SW 1271 (cell line): ENCODE measurements around the gene NRXN2.

Source experiments
- DNase-seq, 2 experiments: peaks; one replicate each; lab custom pipeline; 2025; lab: John Stamatoyannopoulos, UW

Gene NRXN2

GRCh38 chr11:64590763-64591221 lies 132.2 kb downstream of the NRXN2 start, which contains the start of gene SLC22A12:
TSS of gene SLC22A12 (plus strand) at chr11:64591220. CDS start at chr11:64591557, 337 bp downstream.
- no peak for DNase-seq

- no peak for DNase-seq
These were observed 134.3 kb downstream of the NRXN2 start for GRCh38 chr11:64588701-64589100.

- DNase-seq, result no peak
These were observed 136.6 kb downstream of the NRXN2 start for GRCh38 chr11:64586366-64586765.

- DNase-seq, result no peak
These were observed 137.8 kb downstream of the NRXN2 start for GRCh38 chr11:64585150-64585549.

GRCh38 chr11:64583296-64584262 lies 139.4 kb downstream of the NRXN2 start:
- DNase-seq, result no peak

- no peak for DNase-seq
These were observed 140.1 kb downstream of the NRXN2 start for GRCh38 chr11:64582885-64583284.

- DNase-seq, result no peak
These were observed 141.9 kb downstream of the NRXN2 start for GRCh38 chr11:64581057-64581523.

GRCh38 chr11:64580412-64580811 lies 142.6 kb downstream of the NRXN2 start:
- no peak for DNase-seq

- no peak for DNase-seq
These were observed 145.8 kb downstream of the NRXN2 start for GRCh38 chr11:64577202-64577601.

- DNase-seq, result no peak
These were observed 150.9 kb downstream of the NRXN2 start for GRCh38 chr11:64572143-64572542.

GRCh38 chr11:64571410-64572091 lies 151.4 kb downstream of the NRXN2 start:
- DNase-seq, result no peak

- no peak for DNase-seq
These were observed 152.0 kb downstream of the NRXN2 start for GRCh38 chr11:64571050-64571409.

- DNase-seq, result no peak
These were observed 152.7 kb downstream of the NRXN2 start for GRCh38 chr11:64570341-64570740.

- DNase-seq, result no peak
These were observed 153.6 kb downstream of the NRXN2 start for GRCh38 chr11:64569300-64569970.

GRCh38 chr11:64568584-64569140 lies 154.3 kb downstream of the NRXN2 start:
- DNase-seq, result no peak

- no peak for DNase-seq
These were observed 154.9 kb downstream of the NRXN2 start for GRCh38 chr11:64568041-64568571.

- DNase-seq, result no peak
These were observed 155.8 kb downstream of the NRXN2 start for GRCh38 chr11:64566915-64567891.

- no peak for DNase-seq
These were observed 156.7 kb downstream of the NRXN2 start for GRCh38 chr11:64566042-64566914.
